ENCODE measurements around the gene GSG1L2.

GSG1L2 gene

GRCh38 chr17:9821921-9822320 is at the start of gene GSG1L2:
TSS of gene GSG1L2 (minus strand) at chr17:9822079. CDS start at chr17:9822071, 8 bp downstream.
- DNase-seq: no peak

DNA sequence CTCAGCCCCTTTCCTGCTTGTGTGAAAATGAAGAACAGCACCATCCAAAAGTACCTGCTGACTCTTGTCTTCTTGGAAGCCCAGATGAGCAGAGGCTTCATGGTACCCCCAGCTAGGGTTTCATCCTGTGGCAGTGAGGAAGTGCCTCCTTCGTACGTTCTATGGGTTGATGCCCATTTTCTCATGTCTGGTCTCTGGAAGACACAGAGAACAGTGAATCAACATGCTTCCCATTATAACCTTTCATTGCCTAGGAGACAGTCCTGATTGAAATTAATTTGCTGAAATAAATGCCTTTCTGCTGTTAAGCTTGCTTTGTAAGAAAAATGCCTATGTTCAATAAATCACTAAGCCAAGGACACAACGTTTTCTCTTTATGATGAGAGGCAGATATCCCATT is 46.7 kb upstream of the GSG1L2 start:
- peak in 1 of 2 donors; percentile 15 for DNase-seq

GRCh38 chr17:9865586-9865985 is 43.7 kb upstream of the GSG1L2 start:
- no peak for DNase-seq

DNA sequence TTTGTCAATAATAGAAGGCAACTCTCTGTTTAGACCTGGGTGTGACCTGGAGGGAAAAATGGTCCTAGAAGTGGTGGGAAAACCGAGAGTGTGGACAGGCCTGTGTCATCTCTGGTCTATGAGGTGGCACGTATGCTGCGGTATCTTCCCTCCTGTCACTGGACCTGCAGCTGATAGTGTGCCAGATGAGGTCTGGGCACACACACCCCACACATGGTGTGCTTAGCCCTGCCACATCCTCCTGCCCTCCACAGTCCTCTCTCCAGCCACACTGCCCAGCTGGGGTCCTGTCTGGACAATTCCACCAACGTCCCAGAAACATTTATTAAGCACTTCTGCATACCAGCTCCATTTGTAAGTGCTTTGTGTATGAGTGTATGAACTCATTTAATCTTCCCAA is 41.1 kb upstream of the GSG1L2 start:
- no peak for DNase-seq

DNA sequence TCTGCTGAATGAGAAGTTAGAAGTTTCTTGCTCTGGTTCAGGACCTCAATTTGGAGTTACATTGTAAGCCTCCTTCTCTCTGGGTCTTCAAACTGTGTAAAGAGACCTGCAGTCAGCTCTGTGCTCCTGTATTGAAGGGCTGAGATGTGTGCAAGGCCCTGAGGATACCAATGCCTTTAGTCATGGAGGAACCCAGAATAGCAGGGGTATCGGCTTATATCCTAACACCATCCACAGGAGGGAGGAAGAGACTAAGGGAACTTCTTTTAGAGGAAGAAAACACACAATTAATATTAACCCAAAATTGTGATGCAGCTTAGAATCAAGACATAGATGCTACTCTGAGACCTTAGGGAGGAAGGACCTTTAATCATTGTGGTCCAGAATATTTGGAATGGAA is 40.3 kb upstream of the GSG1L2 start:
- DNase-seq: no peak

- DNase-seq: no peak
Measured at GRCh38 chr17:9860851-9861250, 39.0 kb upstream of the GSG1L2 start.

DNA sequence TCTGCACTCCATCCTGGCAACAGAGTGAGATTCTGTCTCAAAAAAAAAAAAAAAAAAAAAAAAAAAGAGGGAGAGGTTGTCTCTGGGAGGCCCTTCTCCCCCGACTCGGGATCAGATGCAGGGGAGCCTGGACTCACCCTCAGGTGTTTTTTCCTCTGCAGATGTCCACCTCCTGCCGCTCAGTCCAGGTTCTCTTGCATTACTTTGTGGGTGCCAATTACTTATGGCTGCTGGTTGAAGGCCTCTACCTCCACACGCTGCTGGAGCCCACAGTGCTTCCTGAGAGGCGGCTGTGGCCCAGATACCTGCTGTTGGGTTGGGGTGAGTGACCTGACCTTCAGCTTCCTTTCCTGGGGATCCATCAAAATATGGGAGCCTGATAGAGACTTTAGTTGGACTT is 37.9 kb upstream of the GSG1L2 start:
- no peak for DNase-seq

DNA sequence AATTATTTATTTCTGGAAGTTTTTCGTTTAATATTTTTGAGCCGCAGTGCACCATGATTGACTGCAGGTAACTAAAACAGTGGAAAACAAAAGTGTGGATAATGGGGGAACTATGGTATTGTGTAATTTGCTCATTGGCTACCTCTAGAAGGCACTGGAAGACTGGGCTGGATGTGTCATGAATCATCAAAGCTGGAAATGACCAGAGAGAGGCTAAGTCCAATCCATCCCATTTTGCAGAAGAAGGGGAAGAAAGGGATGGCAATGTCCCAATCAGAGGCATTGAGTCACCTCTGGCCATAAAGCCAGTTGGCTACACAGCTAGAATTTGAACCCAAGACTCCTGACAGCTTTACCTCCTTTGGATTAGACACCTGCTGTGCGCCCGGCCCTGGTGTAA is 33.2 kb upstream of the GSG1L2 start:
- no peak for DNase-seq

GRCh38 chr17:9854255-9854654 is 32.4 kb upstream of the GSG1L2 start:
- DNase-seq: no peak

DNA sequence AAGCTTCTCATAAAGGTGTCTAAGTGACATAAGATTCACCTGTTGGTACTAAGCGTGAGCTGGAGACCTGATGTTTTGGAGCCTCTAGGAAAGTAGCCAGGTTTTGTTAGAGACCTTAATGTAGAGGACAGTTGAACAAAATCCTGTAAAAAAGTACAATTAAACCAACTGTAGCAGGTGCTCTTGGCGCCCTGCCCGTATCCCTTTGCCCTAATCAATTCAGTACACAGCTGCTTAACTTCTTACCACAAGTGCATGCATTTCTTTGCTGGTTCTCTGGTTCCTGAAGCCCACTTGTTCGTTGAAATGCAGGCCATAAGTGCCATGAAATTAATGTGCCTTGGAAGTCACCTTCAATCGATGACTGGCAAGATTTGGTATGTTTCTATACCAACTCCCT is 28.3 kb upstream of the GSG1L2 start:
- DNase-seq: no peak

DNA sequence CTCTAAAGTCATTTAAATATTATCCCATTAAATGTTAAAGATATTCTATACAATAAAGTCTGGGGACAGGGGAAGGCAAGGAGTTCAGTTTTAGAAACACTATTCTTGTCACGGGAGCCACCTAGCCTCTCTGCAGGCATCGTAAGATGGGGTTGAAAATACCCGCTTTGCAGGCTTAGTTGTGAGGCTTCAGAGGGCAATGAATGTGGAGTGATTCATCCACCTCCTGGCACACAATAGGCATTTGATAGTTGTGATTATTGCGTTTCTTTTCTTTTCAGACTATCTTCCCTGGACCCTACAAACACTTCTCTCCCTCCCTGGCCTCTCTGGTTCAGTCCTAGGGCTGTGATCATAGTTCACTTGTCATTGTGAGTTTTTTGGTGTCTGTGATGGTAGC is 23.4 kb upstream of the GSG1L2 start:
- DNase-seq: no peak

- DNase-seq: no peak
Measured at GRCh38 chr17:9844153-9844552, 22.3 kb upstream of the GSG1L2 start.

DNA sequence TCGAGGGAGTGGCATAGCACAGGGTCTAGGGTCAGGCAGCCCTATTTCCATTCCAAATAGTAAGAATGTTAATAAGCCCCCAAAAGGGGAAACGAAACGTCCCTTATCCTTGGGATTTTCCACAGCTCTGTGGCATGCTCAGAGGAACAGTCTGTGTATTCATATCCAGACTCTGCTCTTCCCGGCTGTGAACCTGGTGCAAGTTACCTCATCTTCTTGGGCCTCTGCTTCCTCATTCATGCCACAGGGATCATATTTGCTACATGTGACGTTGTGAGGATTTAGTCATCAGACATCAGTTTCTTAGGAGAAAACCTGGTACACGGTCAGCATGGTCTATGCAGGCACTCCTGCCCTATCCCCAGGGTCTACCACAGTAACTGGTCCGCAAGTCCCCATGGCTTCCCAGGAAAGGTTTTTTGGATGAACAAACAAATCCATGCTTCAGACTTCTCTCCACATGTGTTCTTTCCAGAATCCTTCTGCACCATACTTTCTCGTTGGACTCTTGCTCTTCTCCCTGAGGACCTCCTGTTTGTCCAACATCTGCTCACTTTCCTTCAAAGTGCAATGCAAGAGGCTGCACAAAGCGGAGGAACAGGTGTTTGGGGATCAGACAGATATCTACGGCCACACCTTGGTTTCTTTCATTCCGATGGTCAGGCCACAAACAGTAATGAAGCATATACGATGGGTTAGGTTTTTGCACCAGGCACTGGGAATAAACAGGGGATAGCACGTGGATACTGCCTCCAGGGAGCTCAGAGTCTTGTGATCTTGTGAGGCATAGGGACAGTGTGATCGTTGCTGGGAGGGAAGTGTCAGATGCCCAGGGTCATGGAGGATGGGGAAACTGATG is 21.5 kb upstream of the GSG1L2 start:
- no peak for DNase-seq

DNA sequence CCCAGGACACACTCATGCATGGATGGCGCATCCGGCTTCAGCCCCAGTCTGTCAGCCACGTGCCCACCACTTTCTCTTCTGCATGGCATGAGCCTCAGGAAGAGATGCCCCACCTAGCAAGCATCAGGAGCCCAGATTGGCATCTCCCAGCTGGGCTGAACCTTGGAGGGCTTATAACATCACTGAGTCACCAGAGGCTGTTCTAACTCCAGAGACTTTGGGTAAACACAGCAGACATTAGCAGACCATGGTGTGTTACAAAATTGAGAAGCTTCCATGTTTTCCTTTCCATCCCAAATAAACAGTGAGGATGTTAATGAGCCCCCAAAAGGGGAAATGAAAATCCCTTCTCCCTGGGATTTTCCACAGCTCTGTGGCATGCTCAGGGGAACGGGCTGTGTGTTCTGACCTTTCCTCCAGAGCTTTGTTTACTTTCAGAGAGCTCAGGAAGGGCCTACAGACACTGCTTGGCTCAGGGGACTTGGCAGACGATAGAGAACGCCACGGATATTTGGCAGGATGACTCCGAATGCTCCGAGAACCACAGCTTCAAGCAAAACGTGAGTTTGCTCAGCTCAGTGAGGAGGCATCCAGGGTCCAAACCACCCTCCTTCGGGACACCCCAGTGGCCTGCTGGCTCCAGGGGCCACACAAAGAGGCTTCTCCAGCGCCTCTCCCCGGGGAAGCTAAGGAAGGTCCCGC is 20.3 kb upstream of the GSG1L2 start:
- peak; percentile 44 to 47 for DNase-seq

- DNase-seq: no peak
Measured at GRCh38 chr17:9839433-9839832, 17.6 kb upstream of the GSG1L2 start.

- DNase-seq: no peak
Measured at GRCh38 chr17:9837551-9838471, 15.9 kb upstream of the GSG1L2 start.

DNA sequence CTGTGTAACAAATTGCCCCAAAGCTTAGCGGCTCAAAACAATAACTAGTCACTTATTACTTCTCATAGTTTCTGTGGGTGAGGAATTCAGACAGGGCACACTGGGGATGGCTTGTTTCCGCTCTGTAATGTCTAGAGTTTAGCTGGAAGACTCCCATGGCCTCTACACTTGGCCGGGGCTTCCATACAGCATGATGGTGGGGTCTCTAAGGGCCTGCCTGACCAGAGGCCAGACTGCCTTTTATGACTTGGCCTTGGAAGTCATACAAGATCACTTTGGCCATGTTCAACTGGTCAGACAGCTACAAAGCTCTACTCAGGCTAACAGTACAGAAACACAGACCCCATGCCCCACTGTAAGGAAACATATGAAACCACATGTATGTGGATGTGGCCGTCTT is 12.0 kb upstream of the GSG1L2 start:
- DNase-seq: no peak

DNA sequence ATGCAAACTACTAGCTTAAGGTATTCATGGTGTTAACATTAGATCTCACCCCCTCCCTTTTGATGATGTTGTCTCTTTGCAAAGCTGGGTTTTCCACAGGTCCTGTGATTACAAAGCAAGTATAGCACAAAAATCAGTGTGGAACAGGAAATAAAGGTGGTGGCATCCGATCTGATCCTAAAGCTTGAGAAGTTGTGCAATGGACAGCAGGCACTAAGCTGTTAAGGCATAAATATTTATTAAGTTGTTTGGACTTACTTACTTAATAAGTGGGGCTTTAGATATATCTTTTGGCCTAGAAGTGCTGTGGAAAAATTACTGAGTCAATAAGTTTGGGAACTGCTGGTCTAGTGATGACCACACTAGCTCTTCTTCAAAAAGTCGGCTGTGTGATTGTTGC is 8.8 kb upstream of the GSG1L2 start:
- no peak for DNase-seq

DNA sequence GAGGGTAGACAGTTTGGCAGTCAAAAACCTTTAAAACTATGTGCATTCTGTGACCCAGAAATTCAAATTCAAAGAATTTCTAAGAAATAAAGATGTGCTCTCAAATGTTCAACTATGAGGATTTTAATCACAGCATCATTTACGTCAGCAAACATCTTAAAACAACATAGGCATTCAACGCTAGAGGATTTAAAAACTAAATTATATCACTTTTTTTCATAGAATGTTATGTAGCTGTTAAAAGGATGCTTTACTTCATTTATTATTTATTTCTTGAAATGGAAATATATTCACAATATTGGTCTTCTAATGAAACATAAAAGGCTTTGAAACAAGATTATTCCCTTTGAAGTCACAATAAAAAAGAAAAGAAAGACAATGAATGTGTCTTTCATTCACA is 7.5 kb upstream of the GSG1L2 start:
- DNase-seq: no peak

GRCh38 chr17:9828296-9829295 is 6.7 kb upstream of the GSG1L2 start:
- DNase-seq: no peak

DNA sequence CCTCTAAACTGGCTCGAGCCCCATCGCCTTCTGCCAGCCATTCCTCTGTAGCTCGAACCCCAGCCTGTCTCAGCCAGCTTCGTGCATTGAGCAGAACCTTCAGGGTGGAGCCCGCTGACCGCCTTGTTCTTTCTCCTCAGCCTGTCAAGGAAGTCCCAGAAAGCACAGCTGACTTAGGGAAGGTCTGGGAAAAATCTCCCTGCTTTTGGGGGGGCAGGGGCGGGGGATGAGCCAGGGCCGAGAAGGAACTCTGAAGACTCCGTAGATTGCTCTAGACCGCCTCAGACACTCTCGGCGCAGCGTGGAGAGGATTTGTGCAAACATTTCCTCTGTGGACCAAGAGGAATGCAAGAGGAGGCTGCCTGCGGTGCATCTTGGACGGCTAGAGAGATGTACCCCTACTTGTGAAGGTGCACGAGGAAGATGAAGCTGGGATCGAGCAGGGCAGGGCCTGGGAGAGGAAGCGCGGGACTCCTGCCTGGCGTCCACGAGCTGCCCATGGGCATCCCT is 3.8 kb upstream of the GSG1L2 start, which contains the start of gene GLP2R:
Gene GLP2R, plus strand, starts transcription at position 284 of the 510 bp plus-strand sequence. Its CDS starts 140 bp downstream, at position 424.
- no peak for DNase-seq
